DOHH2 (cell line): ENCODE results near the gene CDK6.

Experiments
- H3F3A ChIP-seq: fragments of 200-600 bp; sonication (generic), shearing (Covaris generic); 2 replicates; pipeline ENCODE4 v1.6.0; 2016; ENCODE audit warnings: antibody characterized with exemption, mild to moderate bottlenecking; ENCODE audit not compliant: control insufficient read depth, insufficient read depth
- H3K27ac ChIP-seq: fragments of 200-600 bp; sonication (generic); 2 replicates; pipeline ENCODE4 v1.5.1; 2014; ENCODE audit warnings: low read depth, mild to moderate bottlenecking, low read length, moderate library complexity
- H3K27me3 ChIP-seq: fragments of 200-600 bp; sonication (generic); 2 replicates; pipeline ENCODE4 v1.6.1; 2014; ENCODE audit warnings: mild to moderate bottlenecking, low read length, mixed read lengths; ENCODE audit not compliant: control insufficient read depth
- H3K36me3 ChIP-seq: fragments of 200-600 bp; sonication (generic); 2 replicates; pipeline ENCODE4 v1.6.1; 2014; ENCODE audit warnings: mild to moderate bottlenecking, low read length, moderate library complexity, mixed read lengths; ENCODE audit not compliant: control insufficient read depth
- H3K4me1 ChIP-seq: fragments of 200-600 bp; sonication (generic); 2 replicates; pipeline ENCODE4 v1.6.1; 2014; ENCODE audit warnings: mild to moderate bottlenecking, low read length, mixed read lengths; ENCODE audit not compliant: control insufficient read depth
- H3K4me2 ChIP-seq: fragments of 200-600 bp; sonication (generic); 2 replicates; pipeline ENCODE4 v1.6.0; 2014; ENCODE audit warnings: mild to moderate bottlenecking, low read length, moderate library complexity
- H3K4me3 ChIP-seq: fragments of 200-600 bp; sonication (generic); 2 replicates; pipeline ENCODE4 v1.5.1; 2014; ENCODE audit warnings: mild to moderate bottlenecking, low read length, mixed read lengths
- H3K79me2 ChIP-seq: fragments of 200-600 bp; sonication (generic); 2 replicates; pipeline ENCODE4 v1.6.1; 2014; ENCODE audit warnings: mild to moderate bottlenecking, low read length, mixed read lengths; ENCODE audit not compliant: control insufficient read depth
- H3K9me2 ChIP-seq: fragments of 200-600 bp; sonication (generic); replicated peaks from 2 replicates; pipeline ENCODE4 v1.6.1; 2014; ENCODE audit warnings: mild to moderate bottlenecking, low read length, mixed read lengths; ENCODE audit not compliant: control insufficient read depth
- H3K9me3 ChIP-seq: fragments of 200-600 bp; sonication (generic); 2 replicates; pipeline ENCODE4 v1.6.1; 2014; ENCODE audit warnings: antibody characterized with exemption, low read length, mixed read lengths; ENCODE audit not compliant: control insufficient read depth, insufficient read depth
- H4K20me1 ChIP-seq: fragments of 200-600 bp; sonication (generic); 2 replicates; pipeline ENCODE4 v1.6.0; 2014; ENCODE audit warnings: low read depth, mild to moderate bottlenecking, antibody characterized with exemption, low read length, moderate library complexity; ENCODE audit not compliant: control insufficient read depth, insufficient read depth
- EZH2phosphoT487 ChIP-seq: fragments of 200-600 bp; sonication (generic); IDR thresholded peaks from 2 replicates; pipeline ENCODE4 v1.6.1; 2017; ENCODE audit warnings: borderline replicate concordance, mild to moderate bottlenecking, antibody characterized with exemption, low read length, moderate library complexity, mixed read lengths
- TF ChIP-seq, protein P1 (sequence below): fragments of 200-600 bp; sonication (generic); IDR thresholded peaks from one replicate; pipeline ENCODE4 v1.5.1; 2014; ENCODE audit warnings: antibody characterized with exemption, mild to moderate bottlenecking, low read depth, low read length; ENCODE audit not compliant: poor library complexity, severe bottlenecking

CDK6 gene

GRCh38 chr7:92824450-92824849 lies 11.9 kb downstream of the CDK6 start:
- H4K20me1 ChIP-seq, result peaks cover 2% of the 10 kb centered on the region; the same call in 1 of the 2 replicates
- peaks cover 6% of the 10 kb centered on the region; the same call in 1 of the 2 replicates for H3K9me3 ChIP-seq
- H3K36me3 ChIP-seq, result peaks cover 49% of the 10 kb centered on the region
- H3F3A ChIP-seq, result no peaks in the 10 kb centered on the region
- no peaks in the 10 kb centered on the region for H3K27me3 ChIP-seq
- no peak overlapping the region for H3K4me2 ChIP-seq
- no peak overlapping the region for H3K27ac ChIP-seq
- H3K79me2 ChIP-seq, result peaks cover 99% of the 10 kb centered on the region
- no peak for TF ChIP-seq EZH2phosphoT487
- TF ChIP-seq, protein P1, sequence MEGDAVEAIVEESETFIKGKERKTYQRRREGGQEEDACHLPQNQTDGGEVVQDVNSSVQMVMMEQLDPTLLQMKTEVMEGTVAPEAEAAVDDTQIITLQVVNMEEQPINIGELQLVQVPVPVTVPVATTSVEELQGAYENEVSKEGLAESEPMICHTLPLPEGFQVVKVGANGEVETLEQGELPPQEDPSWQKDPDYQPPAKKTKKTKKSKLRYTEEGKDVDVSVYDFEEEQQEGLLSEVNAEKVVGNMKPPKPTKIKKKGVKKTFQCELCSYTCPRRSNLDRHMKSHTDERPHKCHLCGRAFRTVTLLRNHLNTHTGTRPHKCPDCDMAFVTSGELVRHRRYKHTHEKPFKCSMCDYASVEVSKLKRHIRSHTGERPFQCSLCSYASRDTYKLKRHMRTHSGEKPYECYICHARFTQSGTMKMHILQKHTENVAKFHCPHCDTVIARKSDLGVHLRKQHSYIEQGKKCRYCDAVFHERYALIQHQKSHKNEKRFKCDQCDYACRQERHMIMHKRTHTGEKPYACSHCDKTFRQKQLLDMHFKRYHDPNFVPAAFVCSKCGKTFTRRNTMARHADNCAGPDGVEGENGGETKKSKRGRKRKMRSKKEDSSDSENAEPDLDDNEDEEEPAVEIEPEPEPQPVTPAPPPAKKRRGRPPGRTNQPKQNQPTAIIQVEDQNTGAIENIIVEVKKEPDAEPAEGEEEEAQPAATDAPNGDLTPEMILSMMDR, result no peak
- no peak overlapping the region for H3K4me3 ChIP-seq
- peaks cover 49% of the 10 kb centered on the region for H3K4me1 ChIP-seq
- no peaks in the 10 kb centered on the region for H3K9me2 ChIP-seq

DNA sequence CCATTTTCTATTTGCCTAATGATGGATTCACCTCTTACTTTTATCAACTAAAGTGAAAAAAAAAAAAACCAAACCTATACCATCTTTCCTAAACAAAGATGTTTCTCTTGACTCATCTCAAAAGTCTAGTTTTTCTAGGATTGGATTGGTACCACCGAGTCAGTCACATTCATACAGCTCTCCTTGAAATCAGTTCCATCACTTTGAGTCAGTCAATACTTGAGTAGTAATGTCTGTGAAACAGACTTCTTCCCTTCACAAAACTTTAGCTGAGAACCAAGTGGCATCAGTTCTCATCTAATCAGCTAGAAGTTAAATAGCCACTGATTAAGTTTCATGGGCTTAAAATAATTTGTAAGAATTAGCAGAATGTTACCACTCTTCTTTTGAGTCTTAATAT lies 13.3 kb downstream of the CDK6 start:
- no peak overlapping the region for H3K4me2 ChIP-seq
- no peaks in the 10 kb centered on the region for H4K20me1 ChIP-seq
- no peak overlapping the region for H3K27ac ChIP-seq
- H3K4me1 ChIP-seq, result peaks cover 55% of the 10 kb centered on the region
- H3K79me2 ChIP-seq, result peaks cover 99% of the 10 kb centered on the region
- H3K4me3 ChIP-seq, result no peak overlapping the region
- H3K36me3 ChIP-seq, result peaks cover 53% of the 10 kb centered on the region
- no peaks in the 10 kb centered on the region for H3K27me3 ChIP-seq
- TF ChIP-seq, protein P1, result no peak
- TF ChIP-seq EZH2phosphoT487, result no peak
- peaks cover 6% of the 10 kb centered on the region; the same call in 1 of the 2 replicates for H3K9me3 ChIP-seq
- H3K9me2 ChIP-seq, result no peaks in the 10 kb centered on the region
- no peaks in the 10 kb centered on the region for H3F3A ChIP-seq

DNA sequence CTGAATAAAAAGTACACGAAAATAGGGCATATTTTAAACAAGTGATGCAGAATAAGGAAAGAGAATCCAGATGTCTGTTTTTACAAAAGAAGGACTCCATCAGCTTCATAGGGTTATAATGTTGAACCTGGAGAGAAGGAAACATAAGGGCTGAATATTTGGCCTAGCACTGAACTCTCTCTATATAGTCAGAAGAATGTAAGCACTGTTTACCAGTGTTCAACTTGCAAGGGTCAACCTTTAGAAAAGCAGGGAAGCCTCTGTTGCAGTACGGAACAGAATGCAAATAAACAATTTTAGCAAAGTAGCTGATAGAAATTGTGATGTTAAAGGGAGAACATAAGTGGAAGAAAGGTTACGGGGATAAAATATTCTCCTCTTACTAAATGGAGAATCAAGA lies 16.2 kb downstream of the CDK6 start:
- no peak overlapping the region for H3K27ac ChIP-seq
- H4K20me1 ChIP-seq, result no peaks in the 10 kb centered on the region
- peaks cover 7% of the 10 kb centered on the region for H3F3A ChIP-seq
- no peak overlapping the region for H3K4me3 ChIP-seq
- H3K9me3 ChIP-seq, result peaks cover 15% of the 10 kb centered on the region; the same call in 1 of the 2 replicates
- H3K79me2 ChIP-seq, result peaks cover 100% of the 10 kb centered on the region
- H3K36me3 ChIP-seq, result peaks cover 58% of the 10 kb centered on the region
- TF ChIP-seq EZH2phosphoT487, result no peak
- TF ChIP-seq, protein P1, result no peak
- H3K4me2 ChIP-seq, result peak overlapping the region; percentile 15; the same call in 1 of the 2 replicates
- peaks cover 70% of the 10 kb centered on the region for H3K4me1 ChIP-seq
- no peaks in the 10 kb centered on the region for H3K9me2 ChIP-seq
- no peaks in the 10 kb centered on the region for H3K27me3 ChIP-seq
